Cardiac fibroblast (primary cell): ENCODE data around the gene ATG5.

ENCODE experiments used
- DNase-seq, 2 donors: peaks; one replicate each; pipeline versions ENCODE4 v3.0.0 to v3.0.0-alpha.2; 2010; ENCODE audit warnings: low read depth in 2 of 2
- H3K4me3 ChIP-seq, 2 donors: replicated peaks in 1 of 2; 1 replicate in 1 of 2; 2 replicates in 1 of 2; pipeline ENCODE4 v1.5.1; 2011; ENCODE audit warnings: low read depth in 2 of 2, low read length in 2 of 2, mild to moderate bottlenecking in 2 of 2, moderate library complexity in 1 of 2
- CTCF ChIP-seq: IDR thresholded peaks from one replicate; pipeline ENCODE4 v1.5.1; 2011; ENCODE audit warnings: low read depth, mild to moderate bottlenecking, low read length, inconsistent platforms

ATG5 gene

GRCh38 chr6:106315765-106316374 lies 9.7 kb downstream of the ATG5 start:
- TF ChIP-seq CTCF: no peak
- DNase-seq: no peak
- H3K4me3 ChIP-seq: no peak overlapping the region

- TF ChIP-seq CTCF: no peak
- no peak overlapping the region for H3K4me3 ChIP-seq
- peak; percentile 43 to 51 for DNase-seq
These were observed 15.7 kb downstream of the ATG5 start for GRCh38 chr6:106309766-106310373.

- no peak for DNase-seq
- TF ChIP-seq CTCF: no peak
- H3K4me3 ChIP-seq: no peak overlapping the region
These were observed 16.6 kb downstream of the ATG5 start for GRCh38 chr6:106308985-106309384.

GRCh38 chr6:106305740-106306139 lies 19.8 kb downstream of the ATG5 start:
- no peak for TF ChIP-seq CTCF
- no peak overlapping the region for H3K4me3 ChIP-seq
- DNase-seq: no peak

GRCh38 chr6:106300944-106301343 lies 24.6 kb downstream of the ATG5 start:
- no peak overlapping the region for H3K4me3 ChIP-seq
- peak; percentile 68 to 74 for DNase-seq
- peak; percentile 46 for TF ChIP-seq CTCF

- TF ChIP-seq CTCF: no peak
- no peak for DNase-seq
- H3K4me3 ChIP-seq: no peak overlapping the region
These were observed 25.4 kb downstream of the ATG5 start for GRCh38 chr6:106300020-106300780.
